ENCODE results near the gene AKIRIN1.

GRCh38 chr1:39051956-39052355, 60.9 kb downstream of the AKIRIN1 start:
- TF ChIP-seq GATA3 (IDR thresholded peaks at IDR 0.05; ENCODE audit: low read depth, low read length) (no peak), GATA2 (IDR thresholded peaks at IDR 0.05; ENCODE audit: low read depth, low read length) (no peak)

Measured in SH-SY5Y (cell line).